NB4 (cell line): Measurements from ENCODE around the gene ZCCHC14.

Source experiments
- TF ChIP-seq, protein P1 (sequence below): IDR thresholded peaks from one replicate; pipeline ENCODE4 v1.5.1; 2012; ENCODE audit warnings: low read depth, low read length
- TF ChIP-seq, protein P2 (sequence below): IDR thresholded peaks from 2 replicates; pipeline ENCODE4 v1.6.1; 2011; ENCODE audit warnings: low read depth, low read length

GRCh38 chr16:87437911-87438610 is 54.8 kb downstream of the ZCCHC14 start:
- TF ChIP-seq, protein P1, sequence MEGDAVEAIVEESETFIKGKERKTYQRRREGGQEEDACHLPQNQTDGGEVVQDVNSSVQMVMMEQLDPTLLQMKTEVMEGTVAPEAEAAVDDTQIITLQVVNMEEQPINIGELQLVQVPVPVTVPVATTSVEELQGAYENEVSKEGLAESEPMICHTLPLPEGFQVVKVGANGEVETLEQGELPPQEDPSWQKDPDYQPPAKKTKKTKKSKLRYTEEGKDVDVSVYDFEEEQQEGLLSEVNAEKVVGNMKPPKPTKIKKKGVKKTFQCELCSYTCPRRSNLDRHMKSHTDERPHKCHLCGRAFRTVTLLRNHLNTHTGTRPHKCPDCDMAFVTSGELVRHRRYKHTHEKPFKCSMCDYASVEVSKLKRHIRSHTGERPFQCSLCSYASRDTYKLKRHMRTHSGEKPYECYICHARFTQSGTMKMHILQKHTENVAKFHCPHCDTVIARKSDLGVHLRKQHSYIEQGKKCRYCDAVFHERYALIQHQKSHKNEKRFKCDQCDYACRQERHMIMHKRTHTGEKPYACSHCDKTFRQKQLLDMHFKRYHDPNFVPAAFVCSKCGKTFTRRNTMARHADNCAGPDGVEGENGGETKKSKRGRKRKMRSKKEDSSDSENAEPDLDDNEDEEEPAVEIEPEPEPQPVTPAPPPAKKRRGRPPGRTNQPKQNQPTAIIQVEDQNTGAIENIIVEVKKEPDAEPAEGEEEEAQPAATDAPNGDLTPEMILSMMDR, result no peak
- TF ChIP-seq, protein P2, sequence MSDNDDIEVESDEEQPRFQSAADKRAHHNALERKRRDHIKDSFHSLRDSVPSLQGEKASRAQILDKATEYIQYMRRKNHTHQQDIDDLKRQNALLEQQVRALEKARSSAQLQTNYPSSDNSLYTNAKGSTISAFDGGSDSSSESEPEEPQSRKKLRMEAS, result no peak
